DOHH2 (cell line): ENCODE data around the gene DGKE.

Experiments used
- EZH2phosphoT487 ChIP-seq: fragments of 200-600 bp; sonication (generic); IDR thresholded peaks from 2 replicates; pipeline ENCODE4 v1.6.1; 2017; ENCODE audit warnings: borderline replicate concordance, mild to moderate bottlenecking, antibody characterized with exemption, low read length, moderate library complexity, mixed read lengths
- TF ChIP-seq, protein P1 (sequence below): fragments of 200-600 bp; sonication (generic); IDR thresholded peaks from one replicate; pipeline ENCODE4 v1.5.1; 2014; ENCODE audit warnings: antibody characterized with exemption, mild to moderate bottlenecking, low read depth, low read length; ENCODE audit not compliant: poor library complexity, severe bottlenecking

DNA sequence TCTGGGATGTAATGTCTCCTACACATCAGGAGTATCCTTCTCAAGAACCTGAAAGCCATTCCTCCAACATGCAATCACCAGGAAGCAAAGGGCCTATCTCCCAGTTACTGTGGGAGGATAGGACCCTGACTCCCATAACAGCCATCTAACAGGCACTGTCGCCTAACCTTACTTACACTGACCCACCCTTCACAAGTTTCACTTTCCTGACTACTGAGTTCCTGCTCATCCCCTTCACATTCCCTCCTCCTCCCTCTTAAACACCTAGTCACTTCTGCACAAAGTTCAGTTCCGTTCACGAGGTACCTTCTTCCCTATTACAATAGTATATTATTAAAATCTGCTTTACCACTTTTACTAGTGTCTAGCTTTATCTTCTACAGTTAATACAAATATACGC lies 1.5 kb upstream of the DGKE start:
- TF ChIP-seq, protein P1, sequence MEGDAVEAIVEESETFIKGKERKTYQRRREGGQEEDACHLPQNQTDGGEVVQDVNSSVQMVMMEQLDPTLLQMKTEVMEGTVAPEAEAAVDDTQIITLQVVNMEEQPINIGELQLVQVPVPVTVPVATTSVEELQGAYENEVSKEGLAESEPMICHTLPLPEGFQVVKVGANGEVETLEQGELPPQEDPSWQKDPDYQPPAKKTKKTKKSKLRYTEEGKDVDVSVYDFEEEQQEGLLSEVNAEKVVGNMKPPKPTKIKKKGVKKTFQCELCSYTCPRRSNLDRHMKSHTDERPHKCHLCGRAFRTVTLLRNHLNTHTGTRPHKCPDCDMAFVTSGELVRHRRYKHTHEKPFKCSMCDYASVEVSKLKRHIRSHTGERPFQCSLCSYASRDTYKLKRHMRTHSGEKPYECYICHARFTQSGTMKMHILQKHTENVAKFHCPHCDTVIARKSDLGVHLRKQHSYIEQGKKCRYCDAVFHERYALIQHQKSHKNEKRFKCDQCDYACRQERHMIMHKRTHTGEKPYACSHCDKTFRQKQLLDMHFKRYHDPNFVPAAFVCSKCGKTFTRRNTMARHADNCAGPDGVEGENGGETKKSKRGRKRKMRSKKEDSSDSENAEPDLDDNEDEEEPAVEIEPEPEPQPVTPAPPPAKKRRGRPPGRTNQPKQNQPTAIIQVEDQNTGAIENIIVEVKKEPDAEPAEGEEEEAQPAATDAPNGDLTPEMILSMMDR: no peak
- TF ChIP-seq EZH2phosphoT487: no peak
